Measurements from ENCODE around the gene ATE1.

DNA sequence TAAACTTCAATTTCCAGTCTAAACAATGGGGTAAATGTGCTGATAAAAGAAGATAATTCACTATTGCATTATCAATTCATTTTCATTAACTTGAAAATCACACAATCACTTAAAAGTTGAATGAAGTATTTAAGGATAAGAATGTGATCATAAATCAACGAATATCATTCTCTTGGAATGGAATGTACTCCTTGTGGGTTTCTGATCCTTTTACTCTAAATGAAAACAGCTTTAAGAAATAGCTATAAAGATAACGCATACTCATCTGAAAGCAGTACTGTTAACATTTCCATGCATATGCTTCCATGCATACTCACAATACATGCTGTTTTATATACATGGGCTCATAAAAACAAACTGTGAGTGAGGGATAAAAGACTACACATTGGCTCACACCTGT, 108.8 kb downstream of the ATE1 start:
- TF ChIP-seq, protein P1, sequence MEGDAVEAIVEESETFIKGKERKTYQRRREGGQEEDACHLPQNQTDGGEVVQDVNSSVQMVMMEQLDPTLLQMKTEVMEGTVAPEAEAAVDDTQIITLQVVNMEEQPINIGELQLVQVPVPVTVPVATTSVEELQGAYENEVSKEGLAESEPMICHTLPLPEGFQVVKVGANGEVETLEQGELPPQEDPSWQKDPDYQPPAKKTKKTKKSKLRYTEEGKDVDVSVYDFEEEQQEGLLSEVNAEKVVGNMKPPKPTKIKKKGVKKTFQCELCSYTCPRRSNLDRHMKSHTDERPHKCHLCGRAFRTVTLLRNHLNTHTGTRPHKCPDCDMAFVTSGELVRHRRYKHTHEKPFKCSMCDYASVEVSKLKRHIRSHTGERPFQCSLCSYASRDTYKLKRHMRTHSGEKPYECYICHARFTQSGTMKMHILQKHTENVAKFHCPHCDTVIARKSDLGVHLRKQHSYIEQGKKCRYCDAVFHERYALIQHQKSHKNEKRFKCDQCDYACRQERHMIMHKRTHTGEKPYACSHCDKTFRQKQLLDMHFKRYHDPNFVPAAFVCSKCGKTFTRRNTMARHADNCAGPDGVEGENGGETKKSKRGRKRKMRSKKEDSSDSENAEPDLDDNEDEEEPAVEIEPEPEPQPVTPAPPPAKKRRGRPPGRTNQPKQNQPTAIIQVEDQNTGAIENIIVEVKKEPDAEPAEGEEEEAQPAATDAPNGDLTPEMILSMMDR (IDR thresholded peaks at IDR 0.05; ENCODE audit: low read depth, low read length) = no peak
- no peak for TF ChIP-seq EZH2phosphoT487 (IDR thresholded peaks at IDR 0.05; ENCODE audit: low read depth)
